Neural cell (in vitro differentiated cells): ENCODE measurements around the gene SLC34A3. TPM values are rescaled to one million over a fixed set of nuclear protein-coding genes. Genes with fewer than 3 reads are reported as not detected.

Experiments used
- H2AFZ ChIP-seq: fragments of 200-600, 300-800 bp; sonication (generic), shearing (Covaris generic); 2 replicates; pipeline ENCODE4 v1.6.0; 2014; ENCODE audit warnings: low read depth, mild to moderate bottlenecking, antibody characterized with exemption, low read length, moderate library complexity
- H3F3A ChIP-seq: fragments of 200-600 bp; shearing (Covaris generic); 2 replicates; pipeline ENCODE4 v1.6.1; 2016; ENCODE audit warnings: mild to moderate bottlenecking, moderate library complexity, mixed read lengths, antibody characterized with exemption, low read length; ENCODE audit not compliant: insufficient read depth, poor library complexity, severe bottlenecking
- H3K27ac ChIP-seq: fragments of 200-600, 300-800 bp; sonication (generic), shearing (Covaris generic); 2 replicates; pipeline ENCODE4 v1.5.1; 2014; ENCODE audit warnings: mild to moderate bottlenecking, low read length, moderate library complexity
- H3K27me3 ChIP-seq: fragments of 300-800, 200-600 bp; sonication (generic), shearing (Covaris generic); 2 replicates; pipeline ENCODE4 v1.6.0; 2014; ENCODE audit warnings: mild to moderate bottlenecking, low read depth, low read length, moderate library complexity; ENCODE audit not compliant: insufficient read depth
- H3K36me3 ChIP-seq: fragments of 300-800, 200-600 bp; sonication (generic), shearing (Covaris generic); 2 replicates; pipeline ENCODE4 v1.5.1; 2014; ENCODE audit warnings: mild to moderate bottlenecking, antibody characterized with exemption, low read length, moderate library complexity; ENCODE audit not compliant: insufficient read depth
- H3K4me2 ChIP-seq: fragments of 300-800, 200-600 bp; sonication (generic), shearing (Covaris generic); 2 replicates; pipeline ENCODE4 v1.6.0; 2014; ENCODE audit warnings: mild to moderate bottlenecking, low read length
- H3K4me3 ChIP-seq: fragments of 300-800, 200-600 bp; sonication (generic), shearing (Covaris generic); 2 replicates; pipeline ENCODE4 v1.5.1; 2014; ENCODE audit warnings: mild to moderate bottlenecking, low read length, moderate library complexity
- H3K79me2 ChIP-seq: fragments of 200-600 bp; shearing (Covaris generic); replicated peaks from 2 replicates; pipeline ENCODE4 v1.6.0; 2014; ENCODE audit warnings: mild to moderate bottlenecking, low read length, moderate library complexity; ENCODE audit not compliant: insufficient read depth
- H3K9ac ChIP-seq: fragments of 300-800, 200-600 bp; sonication (generic), shearing (Covaris generic); 2 replicates; pipeline ENCODE4 v1.6.1; 2016; ENCODE audit warnings: mild to moderate bottlenecking, low read length, mixed read lengths
- H3K9me2 ChIP-seq: fragments of 200-600 bp; shearing (Covaris generic); 2 replicates; pipeline ENCODE4 v1.6.1; 2016; ENCODE audit warnings: mild to moderate bottlenecking, low read length, mixed read lengths; ENCODE audit not compliant: insufficient read depth
- H3K9me3 ChIP-seq: fragments of 200-600, 300-800 bp; sonication (generic), shearing (Covaris generic); 2 replicates; pipeline ENCODE4 v1.6.1; 2016; ENCODE audit warnings: mild to moderate bottlenecking, mixed run types, low read length, moderate library complexity, mixed read lengths
- H4K20me1 ChIP-seq: fragments of 200-600 bp; shearing (Covaris generic); 2 replicates; pipeline ENCODE4 v1.6.1; 2016; ENCODE audit warnings: mild to moderate bottlenecking, mixed run types; ENCODE audit not compliant: insufficient read depth
- CTCF ChIP-seq: fragments of 450-650 bp; IDR thresholded peaks from 2 replicates; pipeline ENCODE4 v1.5.1; 2014; ENCODE audit warnings: antibody characterized with exemption, mild to moderate bottlenecking, moderate library complexity; ENCODE audit not compliant: poor library complexity, severe bottlenecking
- EP300 ChIP-seq: fragments of 450-650 bp; conservative IDR thresholded peaks from 2 replicates; pipeline ENCODE4 v1.6.1; 2014; ENCODE audit warnings: antibody characterized with exemption, mild to moderate bottlenecking, moderate library complexity; ENCODE audit not compliant: poor library complexity, severe bottlenecking
- EZH2 ChIP-seq: fragments of 200-600, 300-800 bp; shearing (Covaris generic), sonication (generic); IDR thresholded peaks from 2 replicates; pipeline ENCODE4 v1.6.1; 2014; ENCODE audit warnings: antibody characterized with exemption, low read length, borderline replicate concordance, mild to moderate bottlenecking; ENCODE audit not compliant: insufficient read depth, poor library complexity, severe bottlenecking
- MXI1 ChIP-seq: fragments of 450-650 bp; conservative IDR thresholded peaks from 2 replicates; pipeline ENCODE4 v1.6.1; 2014; ENCODE audit warnings: antibody characterized with exemption, mild to moderate bottlenecking; ENCODE audit not compliant: poor library complexity, severe bottlenecking
- POLR2AphosphoS5 ChIP-seq: IDR thresholded peaks from 2 replicates; pipeline ENCODE4 v1.6.1; 2012
- RAD21 ChIP-seq: fragments of 450-650 bp; conservative IDR thresholded peaks from 2 replicates; pipeline ENCODE4 v1.6.1; 2014; ENCODE audit warnings: antibody characterized with exemption, mild to moderate bottlenecking, moderate library complexity
- REST ChIP-seq: IDR thresholded peaks from 2 replicates; pipeline ENCODE4 v1.6.1; 2012; ENCODE audit warnings: borderline replicate concordance
- SMC3 ChIP-seq: fragments of 450-650 bp; conservative IDR thresholded peaks from 2 replicates; pipeline ENCODE4 v1.6.1; 2014; ENCODE audit warnings: antibody characterized with exemption, mild to moderate bottlenecking, moderate library complexity; ENCODE audit not compliant: poor library complexity
- TAF1 ChIP-seq: IDR thresholded peaks from 2 replicates; pipeline ENCODE4 v1.6.1; 2012; ENCODE audit warnings: low read depth
- polyA plus RNA-seq: library from polyadenylated mRNA; depleted of rRNA; stranded (reverse); fragments of >200 nt; gene quantifications from 2 replicates; pipeline ENCODE4 v1.2.3, GENCODE V29; 2014

Gene SLC34A3
- polyA plus RNA-seq, 1 donor from 2014 or later, result 0.27 TPM

GRCh38 chr9:137226338-137227053 is 4.2 kb upstream of the SLC34A3 start:
- H3K27me3 ChIP-seq, result no peaks in the 10 kb centered on the region
- no peaks in the 10 kb centered on the region for H3F3A ChIP-seq
- TF ChIP-seq EP300, result no peak
- TF ChIP-seq MXI1, result no peak
- no peak overlapping the region for H3K4me3 ChIP-seq
- no peak overlapping the region for H3K4me2 ChIP-seq
- no peak overlapping the region for H2AFZ ChIP-seq
- H3K27ac ChIP-seq, result no peak overlapping the region
- no peak overlapping the region for H3K9ac ChIP-seq
- H3K9me3 ChIP-seq, result no peaks in the 10 kb centered on the region
- no peaks in the 10 kb centered on the region for H3K36me3 ChIP-seq
- no peaks in the 10 kb centered on the region for H3K79me2 ChIP-seq
- no peaks in the 10 kb centered on the region for H4K20me1 ChIP-seq
- H3K9me2 ChIP-seq, result no peaks in the 10 kb centered on the region

- H3K27ac ChIP-seq, result no peak within 1 kb of the TSS
- H3K9ac ChIP-seq, result no peak within 1 kb of the TSS
- no peaks in the 10 kb centered on the region for H3K9me3 ChIP-seq
- no peaks in the 10 kb centered on the region for H3K79me2 ChIP-seq
- H3K4me3 ChIP-seq, result no peak within 1 kb of the TSS
- H3K9me2 ChIP-seq, result no peaks in the 10 kb centered on the region
- no peaks in the 10 kb centered on the region for H3K36me3 ChIP-seq
- TF ChIP-seq TAF1 (no peak), MXI1 (no peak), EP300 (no peak), REST (no peak), RAD21 (peak; percentile 90), CTCF (peak; percentile 93), EZH2 (no peak), SMC3 (peak; percentile 90), POLR2AphosphoS5 (no peak)
- H4K20me1 ChIP-seq, result no peaks in the 10 kb centered on the region
- H3K4me2 ChIP-seq, result no peak within 1 kb of the TSS
- H3F3A ChIP-seq, result no peaks in the 10 kb centered on the region
- no peak within 1 kb of the TSS for H2AFZ ChIP-seq
- no peaks in the 10 kb centered on the region for H3K27me3 ChIP-seq
Measured at GRCh38 chr9:137227054-137227852, 3.4 kb upstream of the SLC34A3 start, which contains the start of gene RNF224. TSS of gene RNF224 (plus strand) at chr9:137227502. CDS start at chr9:137228336, 834 bp downstream.
